ENCODE results near the gene TMEFF2.

- TF ChIP-seq EZH2 (IDR thresholded peaks at IDR 0.05; ENCODE audit: insufficient read depth, poor library complexity, severe bottlenecking) (no peak), EZH2phosphoT487 (IDR thresholded peaks at IDR 0.05; ENCODE audit: insufficient read depth, low read depth) (no peak)
These were observed 187.0 kb downstream of the TMEFF2 start for GRCh38 chr2:192007581-192008228.

All from GM23248 (cell line).